Activated CD8-positive, alpha-beta memory T cell treated with anti-CD3 and anti-CD28 coated beads, Interleukin-2, amount 50 U/mL, for 48 hours (primary cell): Measurements from ENCODE around the gene SLC7A14.

ENCODE experiments used
- DNase-seq: peaks from one replicate; pipeline ENCODE4 v3.0.0-alpha.2; 2020

The SLC7A14 gene

GRCh38 chr3:170532573-170532972, 53.3 kb downstream of the SLC7A14 start:
- DNase-seq, result no peak

- no peak for DNase-seq
Measured at GRCh38 chr3:170531657-170532335, 54.1 kb downstream of the SLC7A14 start.

GRCh38 chr3:170531054-170531453, 54.8 kb downstream of the SLC7A14 start:
- no peak for DNase-seq

- DNase-seq, result no peak
Measured at GRCh38 chr3:170529912-170530311, 56.0 kb downstream of the SLC7A14 start.

GRCh38 chr3:170529346-170529745, 56.5 kb downstream of the SLC7A14 start:
- no peak for DNase-seq

GRCh38 chr3:170528726-170529125, 57.1 kb downstream of the SLC7A14 start:
- no peak for DNase-seq

- no peak for DNase-seq
Measured at GRCh38 chr3:170524073-170524472, 61.8 kb downstream of the SLC7A14 start.

GRCh38 chr3:170523248-170523647, 62.6 kb downstream of the SLC7A14 start:
- DNase-seq, result no peak

- no peak for DNase-seq
Measured at GRCh38 chr3:170522201-170522600, 63.7 kb downstream of the SLC7A14 start.

- DNase-seq, result no peak
Measured at GRCh38 chr3:170520996-170521395, 64.9 kb downstream of the SLC7A14 start.

GRCh38 chr3:170517242-170517945, 68.5 kb downstream of the SLC7A14 start:
- DNase-seq, result no peak

- no peak for DNase-seq
Measured at GRCh38 chr3:170513642-170514041, 72.2 kb downstream of the SLC7A14 start.

- DNase-seq, result no peak
Measured at GRCh38 chr3:170511371-170511770, 74.5 kb downstream of the SLC7A14 start.

GRCh38 chr3:170508839-170509238, 77.0 kb downstream of the SLC7A14 start:
- no peak for DNase-seq

- DNase-seq, result no peak
Measured at GRCh38 chr3:170508291-170508690, 77.6 kb downstream of the SLC7A14 start.

GRCh38 chr3:170507063-170507462, 78.8 kb downstream of the SLC7A14 start:
- no peak for DNase-seq

- no peak for DNase-seq
Measured at GRCh38 chr3:170506556-170506955, 79.3 kb downstream of the SLC7A14 start.

GRCh38 chr3:170502297-170502696, 83.6 kb downstream of the SLC7A14 start:
- no peak for DNase-seq

GRCh38 chr3:170500995-170501394, 84.9 kb downstream of the SLC7A14 start:
- no peak for DNase-seq

- DNase-seq, result no peak
Measured at GRCh38 chr3:170500462-170500861, 85.4 kb downstream of the SLC7A14 start.

GRCh38 chr3:170499562-170500156, 86.2 kb downstream of the SLC7A14 start:
- DNase-seq, result no peak

GRCh38 chr3:170497207-170498095, 88.4 kb downstream of the SLC7A14 start:
- DNase-seq, result no peak

- no peak for DNase-seq
Measured at GRCh38 chr3:170496868-170497140, 89.1 kb downstream of the SLC7A14 start.
